ACHN (cell line): ENCODE measurements around the gene ZDHHC4.
"Not testable (repeated sequence)": the region's sequence is repeated elsewhere in the genome, so short reads cannot be mapped to it uniquely, and the experiment has no call there.

Experiments
- DNase-seq: peaks from one replicate; pipeline ENCODE4 v3.0.0-alpha.2; 2015
- in situ Hi-C: cut with HindIII; loops from 2 replicates; pipeline ENCODE4 v1.10.0; 2017; ENCODE audit warnings: low sequenced_read_pairs, low pct_ligation_motif_present, low pct_unique_long_range_greater_than_20kb

The ZDHHC4 gene

GRCh38 chr7:6556196-6556595 lies 21.1 kb upstream of the ZDHHC4 start:
- no peak for DNase-seq
- in situ Hi-C loops = no loop called here

- peak; percentile 78 for DNase-seq
- in situ Hi-C loops = no loop called here
Observed at GRCh38 chr7:6558837-6559236, 18.4 kb upstream of the ZDHHC4 start.

GRCh38 chr7:6559896-6560295 lies 17.4 kb upstream of the ZDHHC4 start:
- no peak for DNase-seq
- in situ Hi-C loops = no loop called here

GRCh38 chr7:6562106-6562505 lies 15.1 kb upstream of the ZDHHC4 start:
- in situ Hi-C loops = no loop called here
- DNase-seq = no peak

GRCh38 chr7:6563936-6564770 lies 13.1 kb upstream of the ZDHHC4 start:
- in situ Hi-C loops = no loop called here

GRCh38 chr7:6565655-6566054 lies 11.6 kb upstream of the ZDHHC4 start:
- in situ Hi-C loops = no loop called here
- no peak for DNase-seq

More at GRCh38 chr7:6563936-6564770, 13.1 kb upstream of the ZDHHC4 start:
- DNase-seq = no peak

GRCh38 chr7:6567886-6568285 lies 9.4 kb upstream of the ZDHHC4 start:
- in situ Hi-C loops = no loop called here
- no peak for DNase-seq

- in situ Hi-C loops = no loop called here
- DNase-seq = no peak
Observed at GRCh38 chr7:6571160-6571779, 6.0 kb upstream of the ZDHHC4 start.

GRCh38 chr7:6575281-6576023 lies 1.8 kb upstream of the ZDHHC4 start:
- no peak for DNase-seq
- in situ Hi-C loops = no loop called here

GRCh38 chr7:6576024-6576866 lies 1.0 kb upstream of the ZDHHC4 start:
- DNase-seq = no peak
- in situ Hi-C loops = no loop called here

GRCh38 chr7:6576867-6577368 lies 336 bp upstream of the ZDHHC4 start:
- in situ Hi-C loops = not testable (repeated sequence)
- DNase-seq = peak; percentile 30

GRCh38 chr7:6578114-6579084 lies 1.1 kb downstream of the ZDHHC4 start:
- in situ Hi-C loops = no loop called here
- DNase-seq = no peak

GRCh38 chr7:6579446-6579845 lies 2.2 kb downstream of the ZDHHC4 start:
- peak; percentile 28 for DNase-seq

GRCh38 chr7:6585746-6586432 lies 8.6 kb downstream of the ZDHHC4 start:
- in situ Hi-C loops, DNase-seq: not testable (repeated sequence)

More at GRCh38 chr7:6579446-6579845, 2.2 kb downstream of the ZDHHC4 start:
- in situ Hi-C loops = no loop called here

- no peak for DNase-seq
- in situ Hi-C loops = no loop called here
Observed at GRCh38 chr7:6588566-6588965, 11.3 kb downstream of the ZDHHC4 start.

GRCh38 chr7:6589151-6589828 lies 12.0 kb downstream of the ZDHHC4 start:
- DNase-seq = no peak
- in situ Hi-C loops = no loop called here
